Esophagus squamous epithelium (tissue), 4 donors: Measurements from ENCODE around the gene ZAP70.

Experiments used
- POLR2A ChIP-seq, 4 donors: fragments of 450-650 bp; IDR thresholded peaks; one replicate each; pipeline ENCODE4 v1.6.1; 2017; ENCODE audit warnings: antibody characterized with exemption in 4 of 4, mild to moderate bottlenecking in 4 of 4, moderate library complexity in 3 of 4
- TF ChIP-seq, protein P1 (sequence below), 6 experiments: fragments of 450-650 bp in 4 of 6; fragments of 200-600 bp in 2 of 6; sonication (generic) in 2 of 6; IDR thresholded peaks; one replicate each; pipeline ENCODE4 v1.5.1; 2016 to 2019; ENCODE audit warnings: antibody characterized with exemption in 6 of 6, mild to moderate bottlenecking in 4 of 6, moderate library complexity in 4 of 6

DNA sequence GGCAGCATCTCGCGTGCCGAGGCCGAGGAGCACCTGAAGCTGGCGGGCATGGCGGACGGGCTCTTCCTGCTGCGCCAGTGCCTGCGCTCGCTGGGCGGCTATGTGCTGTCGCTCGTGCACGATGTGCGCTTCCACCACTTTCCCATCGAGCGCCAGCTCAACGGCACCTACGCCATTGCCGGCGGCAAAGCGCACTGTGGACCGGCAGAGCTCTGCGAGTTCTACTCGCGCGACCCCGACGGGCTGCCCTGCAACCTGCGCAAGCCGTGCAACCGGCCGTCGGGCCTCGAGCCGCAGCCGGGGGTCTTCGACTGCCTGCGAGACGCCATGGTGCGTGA, 10.7 kb downstream of the ZAP70 start:
- TF ChIP-seq, protein P1, sequence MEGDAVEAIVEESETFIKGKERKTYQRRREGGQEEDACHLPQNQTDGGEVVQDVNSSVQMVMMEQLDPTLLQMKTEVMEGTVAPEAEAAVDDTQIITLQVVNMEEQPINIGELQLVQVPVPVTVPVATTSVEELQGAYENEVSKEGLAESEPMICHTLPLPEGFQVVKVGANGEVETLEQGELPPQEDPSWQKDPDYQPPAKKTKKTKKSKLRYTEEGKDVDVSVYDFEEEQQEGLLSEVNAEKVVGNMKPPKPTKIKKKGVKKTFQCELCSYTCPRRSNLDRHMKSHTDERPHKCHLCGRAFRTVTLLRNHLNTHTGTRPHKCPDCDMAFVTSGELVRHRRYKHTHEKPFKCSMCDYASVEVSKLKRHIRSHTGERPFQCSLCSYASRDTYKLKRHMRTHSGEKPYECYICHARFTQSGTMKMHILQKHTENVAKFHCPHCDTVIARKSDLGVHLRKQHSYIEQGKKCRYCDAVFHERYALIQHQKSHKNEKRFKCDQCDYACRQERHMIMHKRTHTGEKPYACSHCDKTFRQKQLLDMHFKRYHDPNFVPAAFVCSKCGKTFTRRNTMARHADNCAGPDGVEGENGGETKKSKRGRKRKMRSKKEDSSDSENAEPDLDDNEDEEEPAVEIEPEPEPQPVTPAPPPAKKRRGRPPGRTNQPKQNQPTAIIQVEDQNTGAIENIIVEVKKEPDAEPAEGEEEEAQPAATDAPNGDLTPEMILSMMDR (IDR thresholded peaks at IDR 0.05) = no peak
- TF ChIP-seq POLR2A (IDR thresholded peaks at IDR 0.05) = no peak
